Measurements from ENCODE around the gene ZNF438. TPM values are rescaled to one million over a fixed set of nuclear protein-coding genes. Genes with fewer than 3 reads are reported as not detected.

ZNF438 gene
- total RNA-seq, 1 experiment from 2014 or later: 2.0 TPM

DNA sequence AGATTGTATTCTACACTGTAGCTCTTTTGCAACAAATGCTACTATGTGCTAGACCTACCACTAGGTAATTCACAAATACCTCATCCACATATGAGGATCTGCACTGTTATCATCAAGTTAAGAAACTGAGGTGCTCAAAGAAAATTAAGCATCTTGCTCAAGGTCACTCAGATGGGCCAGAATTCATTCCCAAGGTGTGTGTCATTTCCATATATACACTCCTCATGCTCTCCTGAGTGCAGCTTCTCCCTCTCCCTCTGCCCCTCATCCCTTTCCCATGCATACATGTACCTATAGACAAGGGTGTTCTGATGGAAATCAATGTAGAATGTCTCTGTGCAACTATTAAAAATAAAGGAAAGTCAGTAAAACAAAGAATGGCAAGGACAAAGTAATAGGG, 146.2 kb downstream of the ZNF438 start:
- intact Hi-C loops (cut with micrococcal nuclease; ENCODE audit: unreplicated experiment): no loop called here
- ChIA-PET CTCF (no interaction called here), POLR2A (ENCODE audit: low non-redundant PET) (no interaction called here)

GRCh38 chr10:30883751-30884150, 147.9 kb downstream of the ZNF438 start:
- no peaks in the 10 kb centered on the region for H3K9me3 ChIP-seq (ENCODE audit: low read depth, low read length, poor library complexity, severe bottlenecking)
- no peak for TF ChIP-seq CTCF (conservative IDR thresholded peaks at IDR 0.05; ENCODE audit: low read depth, low read length)
- no peak for TF ChIP-seq EZH2 (IDR thresholded peaks at IDR 0.05; ENCODE audit: borderline replicate concordance, low read depth, low read length, poor library complexity, severe bottlenecking)
- CTCF ChIA-PET: no interaction called here

More for the DNA sequence above, 146.2 kb downstream of the ZNF438 start:
- Histone ChIP-seq H3K9me3 (ENCODE audit: low read depth, low read length, poor library complexity, severe bottlenecking) (no peaks in the 10 kb centered on the region), H3K36me3 (ENCODE audit: insufficient read depth, low read length, poor library complexity, severe bottlenecking) (no peaks in the 10 kb centered on the region), H3K4me1 (ENCODE audit: insufficient read depth, low read length, poor library complexity, severe bottlenecking) (no peaks in the 10 kb centered on the region), H3K4me3 (ENCODE audit: low read depth, low read length, poor library complexity, severe bottlenecking) (no peak overlapping the region), H3K27me3 (replicated peaks; ENCODE audit: insufficient read depth, low read depth, low read length, poor library complexity) (no peaks in the 10 kb centered on the region), H3K27ac (ENCODE audit: low read depth, low read length, poor library complexity, severe bottlenecking) (no peak overlapping the region)
- DNase-seq (ENCODE audit: low spot score): no peak
- no TSS peak for BruUV-seq (replicated peaks)
- TF ChIP-seq EZH2 (IDR thresholded peaks at IDR 0.05; ENCODE audit: borderline replicate concordance, low read depth, low read length, poor library complexity, severe bottlenecking): no peak
- TF ChIP-seq CTCF (conservative IDR thresholded peaks at IDR 0.05; ENCODE audit: low read depth, low read length): no peak

GRCh38 chr10:30883116-30883515, 148.5 kb downstream of the ZNF438 start:
- Histone ChIP-seq H3K4me1 (ENCODE audit: insufficient read depth, low read length, poor library complexity, severe bottlenecking) (no peaks in the 10 kb centered on the region), H3K27ac (ENCODE audit: low read depth, low read length, poor library complexity, severe bottlenecking) (no peak overlapping the region), H3K9me3 (ENCODE audit: low read depth, low read length, poor library complexity, severe bottlenecking) (no peaks in the 10 kb centered on the region), H3K27me3 (replicated peaks; ENCODE audit: insufficient read depth, low read depth, low read length, poor library complexity) (no peaks in the 10 kb centered on the region), H3K4me3 (ENCODE audit: low read depth, low read length, poor library complexity, severe bottlenecking) (no peak overlapping the region), H3K36me3 (ENCODE audit: insufficient read depth, low read length, poor library complexity, severe bottlenecking) (no peaks in the 10 kb centered on the region)
- BruUV-seq (replicated peaks): no TSS peak
- TF ChIP-seq CTCF (conservative IDR thresholded peaks at IDR 0.05; ENCODE audit: low read depth, low read length): no peak
- TF ChIP-seq EZH2 (IDR thresholded peaks at IDR 0.05; ENCODE audit: borderline replicate concordance, low read depth, low read length, poor library complexity, severe bottlenecking): no peak
- POLR2A ChIA-PET (ENCODE audit: low non-redundant PET): no interaction called here
- CTCF ChIA-PET: no interaction called here
- no peak for DNase-seq (ENCODE audit: low spot score)
- intact Hi-C loops (cut with micrococcal nuclease; ENCODE audit: unreplicated experiment): no loop called here

More at GRCh38 chr10:30883751-30884150, 147.9 kb downstream of the ZNF438 start:
- Histone ChIP-seq H3K27me3 (replicated peaks; ENCODE audit: insufficient read depth, low read depth, low read length, poor library complexity) (no peaks in the 10 kb centered on the region), H3K27ac (ENCODE audit: low read depth, low read length, poor library complexity, severe bottlenecking) (no peak overlapping the region), H3K36me3 (ENCODE audit: insufficient read depth, low read length, poor library complexity, severe bottlenecking) (no peaks in the 10 kb centered on the region), H3K4me3 (ENCODE audit: low read depth, low read length, poor library complexity, severe bottlenecking) (no peak overlapping the region), H3K4me1 (ENCODE audit: insufficient read depth, low read length, poor library complexity, severe bottlenecking) (no peaks in the 10 kb centered on the region)
- POLR2A ChIA-PET (ENCODE audit: low non-redundant PET): no interaction called here
- no peak for DNase-seq (ENCODE audit: low spot score)
- intact Hi-C loops (cut with micrococcal nuclease; ENCODE audit: unreplicated experiment): no loop called here
- BruUV-seq (replicated peaks): no TSS peak
